K562 (cell line): ENCODE data around the gene DDAH1. TPM values are rescaled to one million over a fixed set of nuclear protein-coding genes. Genes with fewer than 3 reads are reported as not detected.
A peak's percentile ranks its signal among the peaks of the same experiment; 100 is the strongest.

Experiments used
- BRF1 ChIP-seq: IDR thresholded peaks from 3 replicates; pipeline ENCODE4 v1.6.1; 2011; ENCODE audit warnings: borderline replicate concordance, mild to moderate bottlenecking; ENCODE audit not compliant: insufficient read length; ENCODE audit errors: extremely low read depth
- CEBPZ ChIP-seq: fragments of 150-350 bp; IDR thresholded peaks from 2 replicates; pipeline ENCODE4 v1.6.1; 2014; ENCODE audit warnings: low read depth, mild to moderate bottlenecking, low read length, borderline replicate concordance
- CHD4 ChIP-seq: fragments of 200-600 bp; sonication (generic); IDR thresholded peaks from 3 replicates; pipeline ENCODE4 v1.6.1; 2012; ENCODE audit warnings: low read depth, mild to moderate bottlenecking, mixed read lengths, low read length, inconsistent platforms; ENCODE audit not compliant: insufficient read depth, insufficient replicate concordance, poor library complexity, severe bottlenecking
- EP300 ChIP-seq: IDR thresholded peaks from 2 replicates; pipeline ENCODE4 v1.6.1; 2012; ENCODE audit warnings: low read length, improper control_type of control experiment
- ETV1 ChIP-seq: fragments of 450-650 bp; conservative IDR thresholded peaks from 2 replicates; pipeline ENCODE4 v1.6.1; 2016; ENCODE audit warnings: missing genetic modification characterization, control low read depth, low read depth, missing compliant biosample characterization
- EZH2 ChIP-seq: IDR thresholded peaks from 2 replicates; pipeline ENCODE4 v1.6.1; 2012; ENCODE audit warnings: low read depth, mild to moderate bottlenecking, inconsistent platforms, low read length, borderline replicate concordance
- FOSL1 ChIP-seq: fragments of 200-800 bp; sonication (Bioruptor generic); conservative IDR thresholded peaks from 2 replicates; pipeline ENCODE4 v1.6.1; 2016; ENCODE audit warnings: missing genetic modification characterization, missing compliant biosample characterization
- GTF2B ChIP-seq: IDR thresholded peaks from 2 replicates; pipeline ENCODE4 v1.6.1; 2011; ENCODE audit not compliant: insufficient read length; ENCODE audit errors: extremely low read depth
- HMGN3 ChIP-seq: IDR thresholded peaks from 2 replicates; pipeline ENCODE4 v1.6.1; 2011; ENCODE audit warnings: borderline replicate concordance, low read depth, mild to moderate bottlenecking, mixed read lengths, low read length; ENCODE audit not compliant: insufficient read length; ENCODE audit errors: extremely low read depth
- NBN ChIP-seq: fragments of 450-650 bp; IDR thresholded peaks from 2 replicates; pipeline ENCODE4 v1.6.1; 2016; ENCODE audit warnings: low read depth, mild to moderate bottlenecking
- PRPF4 ChIP-seq: fragments of 200-400 bp; formaldehyde crosslinking; IDR thresholded peaks from one replicate; pipeline ENCODE4 v1.6.1; 2017; ENCODE audit warnings: low read length, low read depth, mild to moderate bottlenecking; ENCODE audit not compliant: insufficient read depth, poor library complexity, severe bottlenecking
- RAD51 ChIP-seq: fragments of 450-650 bp; IDR thresholded peaks from 2 replicates; pipeline ENCODE4 v1.7.1; 2016; ENCODE audit warnings: low read depth, mild to moderate bottlenecking, borderline replicate concordance
- SLC30A9 ChIP-seq: fragments of 250-450 bp; sonication (Bioruptor Pico); IDR thresholded peaks from 2 replicates; pipeline ENCODE4 v1.8.0; 2022; ENCODE audit warnings: mild to moderate bottlenecking, moderate library complexity
- SNIP1 ChIP-seq: fragments of 450-650 bp; IDR thresholded peaks from 2 replicates; pipeline ENCODE4 v1.7.1; 2017; ENCODE audit warnings: low read depth, mild to moderate bottlenecking
- SRSF7 ChIP-seq: fragments of 200-400 bp; formaldehyde crosslinking; optimal IDR thresholded peaks from 2 replicates; pipeline ENCODE3; 2017; ENCODE audit warnings: mild to moderate bottlenecking, low read depth, low read length
- TOE1 ChIP-seq, 2 experiments: fragments of 450-650 bp in 1 of 2; sonication (generic) in 1 of 2; formaldehyde crosslinking in 1 of 2; IDR thresholded peaks; 2 replicates each; pipeline versions ENCODE4 v1.7.1 to v1.8.0; 2016 to 2022; ENCODE audit warnings: borderline replicate concordance in 2 of 2, mild to moderate bottlenecking in 2 of 2, antibody characterized with exemption in 1 of 2, inconsistent platforms in 1 of 2, low read depth in 1 of 2, missing genetic modification reagents in 1 of 2, moderate library complexity in 1 of 2
- XRCC4 ChIP-seq: IDR thresholded peaks from one replicate; pipeline ENCODE4 v1.6.1; 2011; ENCODE audit not compliant: insufficient read depth, insufficient read length; ENCODE audit errors: extremely low read depth
- ZNF212 ChIP-seq: fragments of 450-650 bp; formaldehyde crosslinking; IDR thresholded peaks from 2 replicates; pipeline ENCODE4 v1.4.0; 2020; ENCODE audit warnings: mild to moderate bottlenecking
- ZNF41 ChIP-seq: fragments of 250-450 bp; sonication (Bioruptor Pico); conservative IDR thresholded peaks from 2 replicates; pipeline ENCODE4 v1.4.0; 2020; ENCODE audit warnings: mild to moderate bottlenecking
- ZNF512 ChIP-seq: IDR thresholded peaks from 2 replicates; pipeline ENCODE4 v1.6.1; 2016; ENCODE audit warnings: missing genetic modification characterization, missing compliant biosample characterization
- ZNF79 ChIP-seq: fragments of 250-450 bp; sonication (Bioruptor Pico); IDR thresholded peaks from 2 replicates; pipeline ENCODE4 v1.4.0; 2020; ENCODE audit warnings: low read depth, mild to moderate bottlenecking, moderate library complexity
- ZNF830 ChIP-seq: fragments of 250-450 bp; sonication (Bioruptor Pico); IDR thresholded peaks from 2 replicates; pipeline ENCODE4 v1.5.0; 2021; ENCODE audit warnings: mild to moderate bottlenecking
- ZSCAN29 ChIP-seq: fragments of 450-650 bp; IDR thresholded peaks from 2 replicates; pipeline ENCODE4 v1.6.1; 2017
- polyA plus RNA-seq, 8 experiments: library from polyadenylated mRNA; depleted of rRNA in 4 of 8; stranded (reverse) in 5 of 8; unstranded in 3 of 8; fragments of >200 nt; fragmentation: Nextera tagmentation in 2 of 8; fragmentation: Illumina TruSeq in 1 of 8; extraction: Ambion mirVana in 2 of 8; extraction: Trizol in 1 of 8; gene quantifications; 2 replicates each; pipeline versions ENCODE4 v1.2.1 to v1.2.3, GENCODE V29; 2011 to 2014; ENCODE audit warnings: inconsistent platforms in 1 of 8, missing spikeins in 1 of 8
- total RNA-seq, 7 experiments: library from RNA; depleted of rRNA in 6 of 7; stranded (reverse); fragments of >200 nt in 6 of 7; fragmentation: Illumina TruSeq in 2 of 7; extraction: Trizol in 2 of 7; gene quantifications; 2 replicates each; pipeline versions ENCODE4 v1.2.1 to v1.2.3, GENCODE V29; 2011 to 2021; ENCODE audit warnings: low replicate concordance in 1 of 7

Gene DDAH1
- total and polyA plus RNA-seq, 9 of the 15 experiments (the other 6 are each of a cell fraction or from before 2014, with no cell fraction given) = 0.04 to 0.24 (median 0.10) TPM

GRCh38 chr1:85279458-85280080 is 185.4 kb downstream of the DDAH1 start (continued):
- TF ChIP-seq CEBPZ = no peak
- TF ChIP-seq ZNF212 (CRISPR knock-in tag) = no peak
- TF ChIP-seq ETV1 (tag) = peak; percentile 32; the same call in 1 of the 2 replicates
- TF ChIP-seq XRCC4 = no peak
- TF ChIP-seq ZSCAN29 = no peak
- TF ChIP-seq CHD4 = no peak
- TF ChIP-seq ZNF79 (CRISPR knock-in tag) = peak; percentile 82
- no peak for TF ChIP-seq SNIP1
- no peak for TF ChIP-seq GTF2B
- no peak for TF ChIP-seq BRF1
- TF ChIP-seq SLC30A9 (CRISPR knock-in tag) = no peak
- TF ChIP-seq FOSL1 (tag) = no peak
- no peak for TF ChIP-seq HMGN3
- TF ChIP-seq ZNF512 (tag) = no peak
- TF ChIP-seq PRPF4 = no peak
- no peak for TF ChIP-seq TOE1 (IDR thresholded peaks at IDR 0.05; ENCODE audit: borderline replicate concordance)
- TF ChIP-seq TOE1 (CRISPR knock-in tag; IDR thresholded peaks at IDR 0.05; ENCODE audit: borderline replicate concordance, low read depth) = no peak
- no peak for TF ChIP-seq EZH2
- TF ChIP-seq ZNF41 (CRISPR knock-in tag) = peak; percentile 75; the same call in 1 of the 2 replicates
- no peak for TF ChIP-seq SRSF7
- no peak for TF ChIP-seq ZNF830 (CRISPR knock-in tag)
- TF ChIP-seq RAD51 = no peak
- TF ChIP-seq EP300 = no peak
- no peak for TF ChIP-seq NBN
